GM04503 (cell line): ENCODE results near the gene NTF3.

Experiments used
- DNase-seq: peaks from one replicate; pipeline ENCODE4 v3.0.0-alpha.2; 2012; ENCODE audit warnings: low read depth

Gene NTF3

GRCh38 chr12:5459051-5459782 lies 27.3 kb downstream of the NTF3 start:
- no peak for DNase-seq

GRCh38 chr12:5460817-5461216 lies 28.9 kb downstream of the NTF3 start:
- DNase-seq: no peak

GRCh38 chr12:5461966-5462365 lies 30.1 kb downstream of the NTF3 start:
- no peak for DNase-seq

- DNase-seq: no peak
Measured at GRCh38 chr12:5464096-5464495, 32.2 kb downstream of the NTF3 start.

GRCh38 chr12:5465384-5465783 lies 33.5 kb downstream of the NTF3 start:
- DNase-seq: no peak

- DNase-seq: no peak
Measured at GRCh38 chr12:5466521-5466960, 34.6 kb downstream of the NTF3 start.

GRCh38 chr12:5467931-5468330 lies 36.0 kb downstream of the NTF3 start:
- no peak for DNase-seq

GRCh38 chr12:5470221-5470620 lies 38.3 kb downstream of the NTF3 start:
- DNase-seq: no peak

- no peak for DNase-seq
Measured at GRCh38 chr12:5470703-5471102, 38.8 kb downstream of the NTF3 start.

GRCh38 chr12:5473076-5473782 lies 41.3 kb downstream of the NTF3 start:
- no peak for DNase-seq

- no peak for DNase-seq
Measured at GRCh38 chr12:5473783-5474116, 41.8 kb downstream of the NTF3 start.

GRCh38 chr12:5476356-5476755 lies 44.4 kb downstream of the NTF3 start:
- DNase-seq: no peak

GRCh38 chr12:5478081-5478706 lies 46.3 kb downstream of the NTF3 start:
- no peak for DNase-seq

- no peak for DNase-seq
Measured at GRCh38 chr12:5479761-5480160, 47.9 kb downstream of the NTF3 start.

- DNase-seq: no peak
Measured at GRCh38 chr12:5480218-5480937, 48.5 kb downstream of the NTF3 start.

GRCh38 chr12:5480938-5481303 lies 49.0 kb downstream of the NTF3 start:
- DNase-seq: no peak

GRCh38 chr12:5481645-5482044 lies 49.7 kb downstream of the NTF3 start:
- DNase-seq: no peak

GRCh38 chr12:5484426-5484825 lies 52.5 kb downstream of the NTF3 start:
- DNase-seq: no peak

- DNase-seq: no peak
Measured at GRCh38 chr12:5485454-5485853, 53.5 kb downstream of the NTF3 start.

- no peak for DNase-seq
Measured at GRCh38 chr12:5487076-5487475, 55.2 kb downstream of the NTF3 start.

- no peak for DNase-seq
Measured at GRCh38 chr12:5487948-5488625, 56.2 kb downstream of the NTF3 start.

- peak; percentile 53 for DNase-seq
Measured at GRCh38 chr12:5488626-5488955, 56.7 kb downstream of the NTF3 start.
